ENCODE results near the gene AGAP6. TPM values are rescaled to one million over a fixed set of nuclear protein-coding genes. Genes with fewer than 3 reads are reported as not detected.
"Not testable (repeated sequence)": the region's sequence is repeated elsewhere in the genome, so short reads cannot be mapped to it uniquely, and the experiment has no call there.

AGAP6 gene
- total RNA-seq, 1 experiment from 2014 or later = 26.0 TPM

GRCh38 chr10:50055494-50056292 is 67.5 kb downstream of the AGAP6 start:
- H3K4me3 ChIP-seq (ENCODE audit: low read depth, low read length); H3K27me3 ChIP-seq (replicated peaks; ENCODE audit: control insufficient read depth, insufficient read depth, low read length); H3K36me3 Mint-ChIP-seq (ENCODE audit: insufficient read depth, unreplicated experiment); H3K9me3 Mint-ChIP-seq (ENCODE audit: unreplicated experiment); POLR2A ChIA-PET; H3K27me3 Mint-ChIP-seq (ENCODE audit: insufficient read depth, unreplicated experiment); H3K36me3 ChIP-seq (ENCODE audit: control insufficient read depth, insufficient read depth, low read length); BruUV-seq (replicated peaks); H3K9me3 ChIP-seq; DNase-seq; intact Hi-C loops (cut with micrococcal nuclease; ENCODE audit: unreplicated experiment): not testable (repeated sequence)
- CTCF ChIA-PET = interaction anchor here (0.6 kb wide), 1 partner anchor 217 kb away, joined by 8 read pairs; no protein-coding TSS in a partner anchor
- H3K27ac Mint-ChIP-seq (ENCODE audit: unreplicated experiment) = peak overlapping the region; percentile 86
- peaks cover 45% of the 10 kb centered on the region for H3K4me1 Mint-ChIP-seq (ENCODE audit: low read depth, unreplicated experiment)
- peak overlapping the region; percentile 64 for H3K4me3 Mint-ChIP-seq (ENCODE audit: unreplicated experiment)
- H3K4me1 ChIP-seq = peaks cover 38% of the 10 kb centered on the region

- H3K27me3 Mint-ChIP-seq (ENCODE audit: insufficient read depth, unreplicated experiment); H3K9me3 ChIP-seq; intact Hi-C loops (cut with micrococcal nuclease; ENCODE audit: unreplicated experiment); H3K4me3 ChIP-seq (ENCODE audit: low read depth, low read length); H3K36me3 Mint-ChIP-seq (ENCODE audit: insufficient read depth, unreplicated experiment); H3K9me3 Mint-ChIP-seq (ENCODE audit: unreplicated experiment); CTCF ChIA-PET; H3K36me3 ChIP-seq (ENCODE audit: control insufficient read depth, insufficient read depth, low read length); BruUV-seq (replicated peaks); POLR2A ChIA-PET; H3K27me3 ChIP-seq (replicated peaks; ENCODE audit: control insufficient read depth, insufficient read depth, low read length): not testable (repeated sequence)
- H3K4me1 ChIP-seq = peaks cover 38% of the 10 kb centered on the region
- Mint-ChIP-seq H3K4me1 (ENCODE audit: low read depth, unreplicated experiment) (peaks cover 44% of the 10 kb centered on the region), H3K27ac (ENCODE audit: unreplicated experiment) (peak overlapping the region; percentile 86), H3K4me3 (ENCODE audit: unreplicated experiment) (peak overlapping the region; percentile 69)
- DNase-seq = peak; percentile 50 to 58
These were observed 68.4 kb downstream of the AGAP6 start for GRCh38 chr10:50056654-50057053.

GRCh38 chr10:50058727-50059126 is 70.5 kb downstream of the AGAP6 start:
- H3K9me3 ChIP-seq; H3K27ac Mint-ChIP-seq (ENCODE audit: unreplicated experiment); DNase-seq; intact Hi-C loops (cut with micrococcal nuclease; ENCODE audit: unreplicated experiment); H3K4me3 ChIP-seq (ENCODE audit: low read depth, low read length); H3K9me3 Mint-ChIP-seq (ENCODE audit: unreplicated experiment); H3K27me3 Mint-ChIP-seq (ENCODE audit: insufficient read depth, unreplicated experiment); BruUV-seq (replicated peaks); H3K4me3 Mint-ChIP-seq (ENCODE audit: unreplicated experiment); H3K36me3 Mint-ChIP-seq (ENCODE audit: insufficient read depth, unreplicated experiment); H3K27me3 ChIP-seq (replicated peaks; ENCODE audit: control insufficient read depth, insufficient read depth, low read length); CTCF ChIA-PET; H3K36me3 ChIP-seq (ENCODE audit: control insufficient read depth, insufficient read depth, low read length); POLR2A ChIA-PET: not testable (repeated sequence)
- peaks cover 34% of the 10 kb centered on the region for H3K4me1 Mint-ChIP-seq (ENCODE audit: low read depth, unreplicated experiment)
- H3K4me1 ChIP-seq = peaks cover 23% of the 10 kb centered on the region

- H3K9me3 Mint-ChIP-seq (ENCODE audit: unreplicated experiment); H3K27ac Mint-ChIP-seq (ENCODE audit: unreplicated experiment); DNase-seq; POLR2A ChIA-PET; H3K4me3 ChIP-seq (ENCODE audit: low read depth, low read length); H3K9me3 ChIP-seq; CTCF ChIA-PET; intact Hi-C loops (cut with micrococcal nuclease; ENCODE audit: unreplicated experiment); H3K27me3 Mint-ChIP-seq (ENCODE audit: insufficient read depth, unreplicated experiment); BruUV-seq (replicated peaks); H3K4me3 Mint-ChIP-seq (ENCODE audit: unreplicated experiment); H3K36me3 ChIP-seq (ENCODE audit: control insufficient read depth, insufficient read depth, low read length); H3K27me3 ChIP-seq (replicated peaks; ENCODE audit: control insufficient read depth, insufficient read depth, low read length); H3K36me3 Mint-ChIP-seq (ENCODE audit: insufficient read depth, unreplicated experiment): not testable (repeated sequence)
- H3K4me1 Mint-ChIP-seq (ENCODE audit: low read depth, unreplicated experiment) = peaks cover 32% of the 10 kb centered on the region
- peaks cover 18% of the 10 kb centered on the region for H3K4me1 ChIP-seq
These were observed 71.7 kb downstream of the AGAP6 start for GRCh38 chr10:50059946-50060345.

Other genes with a start within 250 kb of the AGAP6 start
- 21.4 and 23.9 TPM in 2 replicates for gene OGDHL, start 226.1 kb upstream of the AGAP6 start, total RNA-seq (2022)
- 67.5 and 69.7 TPM in 2 replicates for gene PARG, start 46.4 kb upstream of the AGAP6 start, total RNA-seq (2022)
- 37.0 and 39.3 TPM in 2 replicates for gene TIMM23B, start 46.4 kb upstream of the AGAP6 start, total RNA-seq (2022)
- 73.1 and 76.1 TPM in 2 replicates for gene WASHC2A, start 79.5 kb downstream of the AGAP6 start, total RNA-seq (2022)

All from Caco-2 (cell line).